WTC11 (cell line): ENCODE data around the gene ESRRG. TPM values are rescaled to one million over a fixed set of nuclear protein-coding genes. Genes with fewer than 3 reads are reported as not detected.
A peak's percentile ranks its signal among the peaks of the same experiment; 100 is the strongest.

Experiments
- ATAC-seq: fragments of 200-7000 bp; cut with Tn5 transposase; 2 replicates; pipeline ENCODE4 v1.10.0; 2021; ENCODE audit warnings: mild to moderate bottlenecking, moderate library complexity
- CTCF ChIA-PET: fragments of 300-600 bp; sonication (Branson Sonifier 250); formaldehyde crosslinking; loops from one replicate; lab custom pipeline; 2021; ENCODE audit warnings: antibody characterized with exemption; lab: Charles Lee
- POLR2A ChIA-PET: fragments of 350-600 bp; sonication (Branson Sonifier 250); formaldehyde crosslinking; loops from one replicate; lab custom pipeline; 2021; ENCODE audit warnings: antibody characterized with exemption; lab: Charles Lee
- DNase-seq: peaks from one replicate; pipeline ENCODE4 v3.0.0; 2021; ENCODE audit warnings: low spot score
- H3K27ac Mint-ChIP-seq: 2 replicates; pipeline ENCODE4 v1.8.0; 2021; ENCODE audit warnings: mixed read lengths
- H3K27me3 Mint-ChIP-seq: 2 replicates; pipeline ENCODE4 v1.8.0; 2021; ENCODE audit warnings: low read depth, mild to moderate bottlenecking, moderate library complexity, mixed read lengths
- H3K36me3 Mint-ChIP-seq: 2 replicates; pipeline ENCODE4 v1.8.0; 2021; ENCODE audit warnings: mixed read lengths
- H3K4me1 Mint-ChIP-seq: 2 replicates; pipeline ENCODE4 v1.8.0; 2022; ENCODE audit warnings: mixed read lengths
- H3K4me3 Mint-ChIP-seq: 2 replicates; pipeline ENCODE4 v1.8.0; 2021; ENCODE audit warnings: mild to moderate bottlenecking, moderate library complexity, mixed read lengths
- H3K9me3 Mint-ChIP-seq: 2 replicates; pipeline ENCODE4 v1.8.0; 2021; ENCODE audit warnings: mixed read lengths
- E2F5 ChIP-seq: sonication (generic); formaldehyde crosslinking; IDR thresholded peaks from 2 replicates; pipeline ENCODE4 v1.8.1; 2022; ENCODE audit warnings: mild to moderate bottlenecking, moderate library complexity, missing genetic modification reagents
- ETV6 ChIP-seq: sonication (generic); formaldehyde crosslinking; IDR thresholded peaks from 2 replicates; pipeline ENCODE4 v1.8.1; 2022; ENCODE audit warnings: mild to moderate bottlenecking, missing genetic modification reagents
- FOXK1 ChIP-seq: sonication (generic); formaldehyde crosslinking; IDR thresholded peaks from 2 replicates; pipeline ENCODE4 v1.8.0; 2022; ENCODE audit warnings: mild to moderate bottlenecking, moderate library complexity, missing genetic modification reagents
- FOXP1 ChIP-seq: sonication (generic); formaldehyde crosslinking; IDR thresholded peaks from 2 replicates; pipeline ENCODE4 v1.8.0; 2022; ENCODE audit warnings: missing genetic modification reagents, mild to moderate bottlenecking, moderate library complexity, borderline replicate concordance
- GABPB1 ChIP-seq: sonication (generic); formaldehyde crosslinking; IDR thresholded peaks from 2 replicates; pipeline ENCODE4 v1.8.1; 2023; ENCODE audit warnings: mild to moderate bottlenecking, missing genetic modification reagents
- JUN ChIP-seq: sonication (generic); formaldehyde crosslinking; IDR thresholded peaks from 2 replicates; pipeline ENCODE4 v1.8.0; 2023; ENCODE audit warnings: mild to moderate bottlenecking, missing genetic modification reagents
- NR3C1 ChIP-seq: sonication (generic); formaldehyde crosslinking; conservative IDR thresholded peaks from 2 replicates; pipeline ENCODE4 v1.8.1; 2023; ENCODE audit warnings: low read depth, mild to moderate bottlenecking, missing genetic modification reagents
- RORB ChIP-seq: fragments of 250-450 bp; sonication (Bioruptor Pico); IDR thresholded peaks from 2 replicates; pipeline ENCODE4 v1.9.0; 2021; ENCODE audit warnings: mild to moderate bottlenecking
- SMAD4 ChIP-seq: sonication (generic); formaldehyde crosslinking; IDR thresholded peaks from 2 replicates; pipeline ENCODE4 v1.8.0; 2022; ENCODE audit warnings: mild to moderate bottlenecking, missing genetic modification reagents
- TP53 ChIP-seq: sonication (generic); formaldehyde crosslinking; IDR thresholded peaks from 2 replicates; pipeline ENCODE4 v1.8.1; 2023; ENCODE audit warnings: mild to moderate bottlenecking, missing genetic modification reagents
- ZNF396 ChIP-seq: fragments of 250-450 bp; sonication (Bioruptor Pico); IDR thresholded peaks from 2 replicates; pipeline ENCODE4 v1.8.0; 2021; ENCODE audit warnings: mild to moderate bottlenecking, moderate library complexity, borderline replicate concordance
- ZNF671 ChIP-seq: fragments of 250-450 bp; sonication (Bioruptor Pico); IDR thresholded peaks from 2 replicates; pipeline ENCODE4 v1.8.0; 2021; ENCODE audit warnings: mild to moderate bottlenecking
- total RNA-seq: library from RNA; stranded (reverse); gene quantifications from 3 replicates; pipeline ENCODE4 v1.2.3, GENCODE V29; 2021
- TF ChIP-seq, protein P1 (sequence below): fragments of 250-450 bp; sonication (Bioruptor Pico); conservative IDR thresholded peaks from 2 replicates; pipeline ENCODE4 v1.9.0; 2021; ENCODE audit warnings: mild to moderate bottlenecking
- TF ChIP-seq, protein P2 (sequence below): sonication (generic); formaldehyde crosslinking; IDR thresholded peaks from 2 replicates; pipeline ENCODE4 v1.8.0; 2023; ENCODE audit warnings: mild to moderate bottlenecking, missing genetic modification reagents
- TF ChIP-seq, protein P3 (sequence below): sonication (generic); formaldehyde crosslinking; IDR thresholded peaks from 2 replicates; pipeline ENCODE4 v1.8.1; 2022; ENCODE audit warnings: mild to moderate bottlenecking, missing genetic modification reagents, moderate library complexity, borderline replicate concordance

Gene ESRRG
- total RNA-seq, 1 experiment from 2014 or later = 2.3 TPM

GRCh38 chr1:216640100-216640499 is 83.1 kb downstream of the ESRRG start (continued):
- TF ChIP-seq, protein P1, sequence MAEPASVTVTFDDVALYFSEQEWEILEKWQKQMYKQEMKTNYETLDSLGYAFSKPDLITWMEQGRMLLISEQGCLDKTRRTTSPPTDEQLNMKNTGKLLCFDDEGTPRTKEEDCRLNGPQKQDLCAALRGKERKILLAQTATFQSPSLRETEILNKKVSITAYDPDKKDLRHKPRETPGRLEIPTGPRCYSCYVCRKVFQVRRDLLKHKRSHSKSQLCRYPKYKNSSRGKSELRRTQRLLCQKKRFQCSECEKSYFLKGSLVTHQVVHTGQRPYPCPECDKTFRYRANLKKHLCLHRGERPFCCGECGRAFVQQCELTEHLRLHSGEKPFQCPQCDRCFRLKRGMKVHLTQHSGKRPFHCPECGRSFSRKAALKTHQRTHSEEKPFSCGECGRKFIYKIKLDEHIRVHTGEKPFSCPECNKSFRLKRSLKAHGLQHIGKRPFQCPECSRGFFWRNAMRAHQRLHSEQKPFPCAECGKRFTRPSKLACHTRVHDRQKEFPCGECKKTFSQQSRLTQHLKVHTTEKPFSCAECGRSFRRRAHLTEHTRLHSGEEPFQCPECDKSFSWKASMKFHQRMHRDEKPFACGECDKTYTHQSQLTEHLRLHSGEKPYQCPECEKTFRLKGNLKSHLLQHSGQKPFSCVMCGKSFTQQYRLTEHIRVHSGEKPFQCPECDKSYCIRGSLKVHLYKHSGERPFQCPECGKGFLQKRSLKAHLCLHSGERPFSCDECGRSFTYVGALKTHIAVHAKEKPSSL (CRISPR knock-in tag) = no peak
- no peak for TF ChIP-seq TP53 (CRISPR knock-in tag)
- TF ChIP-seq ZNF396 (CRISPR knock-in tag) = no peak
- no peak for TF ChIP-seq FOXK1 (CRISPR knock-in tag)
- TF ChIP-seq, protein P2, sequence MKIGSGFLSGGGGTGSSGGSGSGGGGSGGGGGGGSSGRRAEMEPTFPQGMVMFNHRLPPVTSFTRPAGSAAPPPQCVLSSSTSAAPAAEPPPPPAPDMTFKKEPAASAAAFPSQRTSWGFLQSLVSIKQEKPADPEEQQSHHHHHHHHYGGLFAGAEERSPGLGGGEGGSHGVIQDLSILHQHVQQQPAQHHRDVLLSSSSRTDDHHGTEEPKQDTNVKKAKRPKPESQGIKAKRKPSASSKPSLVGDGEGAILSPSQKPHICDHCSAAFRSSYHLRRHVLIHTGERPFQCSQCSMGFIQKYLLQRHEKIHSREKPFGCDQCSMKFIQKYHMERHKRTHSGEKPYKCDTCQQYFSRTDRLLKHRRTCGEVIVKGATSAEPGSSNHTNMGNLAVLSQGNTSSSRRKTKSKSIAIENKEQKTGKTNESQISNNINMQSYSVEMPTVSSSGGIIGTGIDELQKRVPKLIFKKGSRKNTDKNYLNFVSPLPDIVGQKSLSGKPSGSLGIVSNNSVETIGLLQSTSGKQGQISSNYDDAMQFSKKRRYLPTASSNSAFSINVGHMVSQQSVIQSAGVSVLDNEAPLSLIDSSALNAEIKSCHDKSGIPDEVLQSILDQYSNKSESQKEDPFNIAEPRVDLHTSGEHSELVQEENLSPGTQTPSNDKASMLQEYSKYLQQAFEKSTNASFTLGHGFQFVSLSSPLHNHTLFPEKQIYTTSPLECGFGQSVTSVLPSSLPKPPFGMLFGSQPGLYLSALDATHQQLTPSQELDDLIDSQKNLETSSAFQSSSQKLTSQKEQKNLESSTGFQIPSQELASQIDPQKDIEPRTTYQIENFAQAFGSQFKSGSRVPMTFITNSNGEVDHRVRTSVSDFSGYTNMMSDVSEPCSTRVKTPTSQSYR = no peak
- no peak for TF ChIP-seq NR3C1 (CRISPR knock-in tag)
- no peak for TF ChIP-seq SMAD4 (CRISPR knock-in tag)
- no peak for TF ChIP-seq E2F5 (CRISPR knock-in tag)
- no peak for TF ChIP-seq ZNF671 (CRISPR knock-in tag)
- TF ChIP-seq, all 79 proteins: peak for 0

GRCh38 chr1:216632980-216633379 is 90.2 kb downstream of the ESRRG start:
- no peaks in the 10 kb centered on the region for H3K36me3 Mint-ChIP-seq
- CTCF ChIA-PET = interaction anchor here (1.0 kb wide), 2 partner anchors 32 to 412 kb away, joined by 4 read pairs; no protein-coding TSS in a partner anchor
- H3K27me3 Mint-ChIP-seq = no peaks in the 10 kb centered on the region
- peaks cover 10% of the 10 kb centered on the region for H3K4me1 Mint-ChIP-seq
- POLR2A ChIA-PET = no interaction called here
- TF ChIP-seq JUN (CRISPR knock-in tag) (no peak), ETV6 (CRISPR knock-in tag) (no peak), GABPB1 (CRISPR knock-in tag) (no peak), FOXP1 (CRISPR knock-in tag) (no peak), RORB (no peak)
- TF ChIP-seq, protein P1 (CRISPR knock-in tag) = no peak
- TF ChIP-seq, protein P3, sequence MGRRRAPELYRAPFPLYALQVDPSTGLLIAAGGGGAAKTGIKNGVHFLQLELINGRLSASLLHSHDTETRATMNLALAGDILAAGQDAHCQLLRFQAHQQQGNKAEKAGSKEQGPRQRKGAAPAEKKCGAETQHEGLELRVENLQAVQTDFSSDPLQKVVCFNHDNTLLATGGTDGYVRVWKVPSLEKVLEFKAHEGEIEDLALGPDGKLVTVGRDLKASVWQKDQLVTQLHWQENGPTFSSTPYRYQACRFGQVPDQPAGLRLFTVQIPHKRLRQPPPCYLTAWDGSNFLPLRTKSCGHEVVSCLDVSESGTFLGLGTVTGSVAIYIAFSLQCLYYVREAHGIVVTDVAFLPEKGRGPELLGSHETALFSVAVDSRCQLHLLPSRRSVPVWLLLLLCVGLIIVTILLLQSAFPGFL (CRISPR knock-in tag) = no peak
- TF ChIP-seq, all 79 proteins: peak for 0
- no peak for DNase-seq
- Mint-ChIP-seq H3K9me3 (no peaks in the 10 kb centered on the region), H3K27ac (no peak overlapping the region), H3K4me3 (no peak overlapping the region)
- peak; percentile 47; the same call in 1 of the 2 replicates for ATAC-seq
